Esophagus (tissue), 2 donors: ENCODE data around the gene TAS1R1. TPM values are rescaled to one million over a fixed set of nuclear protein-coding genes. Genes with fewer than 3 reads are reported as not detected.

Source experiments
- H3K27ac ChIP-seq, 2 donors: one replicate each; pipeline ENCODE4 v1.5.1; 2013; ENCODE audit warnings: low read depth in 2 of 2, mild to moderate bottlenecking in 2 of 2, inconsistent platforms in 1 of 2, low read length in 1 of 2, moderate library complexity in 1 of 2
- H3K27me3 ChIP-seq, 2 donors: one replicate each; pipeline ENCODE4 v1.6.1; 2013; ENCODE audit warnings: low read length in 2 of 2, control low read depth in 1 of 2, mild to moderate bottlenecking in 1 of 2; ENCODE audit not compliant: insufficient read depth in 2 of 2, control insufficient read depth in 1 of 2
- H3K36me3 ChIP-seq, 2 donors: one replicate each; pipeline ENCODE4 v1.6.1; 2013; ENCODE audit warnings: low read length in 1 of 2; ENCODE audit not compliant: control insufficient read depth in 2 of 2, insufficient read depth in 2 of 2
- H3K4me1 ChIP-seq, 2 donors: one replicate each; pipeline ENCODE4 v1.6.1; 2013; ENCODE audit warnings: low read length in 1 of 2; ENCODE audit not compliant: control insufficient read depth in 2 of 2, insufficient read depth in 2 of 2
- H3K4me3 ChIP-seq, 2 donors: one replicate each; pipeline ENCODE4 v1.5.1; 2013; ENCODE audit warnings: low read length in 2 of 2, mild to moderate bottlenecking in 2 of 2, low read depth in 1 of 2, moderate library complexity in 1 of 2
- H3K9me3 ChIP-seq, 2 donors: one replicate each; pipeline ENCODE4 v1.6.1; 2013; ENCODE audit warnings: mild to moderate bottlenecking in 2 of 2, low read depth in 1 of 2, low read length in 1 of 2, moderate library complexity in 1 of 2; ENCODE audit not compliant: control insufficient read depth in 2 of 2, insufficient read depth in 1 of 2
- WGBS, 2 donors: extraction: QIAGEN DNeasy Blood & Tissue Kit; methylation state at CpG; one replicate each; pipeline ENCODE4 v1.1.7; 2013; 5-methylcytosine and 5-hydroxymethylcytosine counted together
- polyA plus RNA-seq, 2 donors: library from polyadenylated mRNA; stranded (reverse); fragments of 200-250 nt; gene quantifications; one replicate each; pipeline ENCODE4 v1.2.3, GENCODE V29; 2013
- donor health status: healthy with polysubstance abuse.
- donor health status: Bipolar disorder and iron deficiency.

TAS1R1 gene
- polyA plus RNA-seq, 2 donors = 0.02 to 0.04 TPM

GRCh38 chr1:6509919-6510291 lies 45.2 kb upstream of the TAS1R1 start:
- Histone ChIP-seq H3K27me3 (no peaks in the 10 kb centered on the region), H3K36me3 (no peaks in the 10 kb centered on the region), H3K9me3 (no peaks in the 10 kb centered on the region), H3K27ac (no peak overlapping the region), H3K4me1 (no peaks in the 10 kb centered on the region), H3K4me3 (no peak overlapping the region)
- WGBS, 2 donors = 80 to 81% methylated on average over 10 of the region's 10 CpGs

GRCh38 chr1:6510493-6510892 lies 44.6 kb upstream of the TAS1R1 start:
- Histone ChIP-seq H3K4me1 (no peaks in the 10 kb centered on the region), H3K36me3 (no peaks in the 10 kb centered on the region), H3K4me3 (no peak overlapping the region), H3K27me3 (no peaks in the 10 kb centered on the region), H3K9me3 (no peaks in the 10 kb centered on the region), H3K27ac (no peak overlapping the region)
- 79 to 87% methylated on average over 6 of the region's 6 CpGs for WGBS, 2 donors

DNA sequence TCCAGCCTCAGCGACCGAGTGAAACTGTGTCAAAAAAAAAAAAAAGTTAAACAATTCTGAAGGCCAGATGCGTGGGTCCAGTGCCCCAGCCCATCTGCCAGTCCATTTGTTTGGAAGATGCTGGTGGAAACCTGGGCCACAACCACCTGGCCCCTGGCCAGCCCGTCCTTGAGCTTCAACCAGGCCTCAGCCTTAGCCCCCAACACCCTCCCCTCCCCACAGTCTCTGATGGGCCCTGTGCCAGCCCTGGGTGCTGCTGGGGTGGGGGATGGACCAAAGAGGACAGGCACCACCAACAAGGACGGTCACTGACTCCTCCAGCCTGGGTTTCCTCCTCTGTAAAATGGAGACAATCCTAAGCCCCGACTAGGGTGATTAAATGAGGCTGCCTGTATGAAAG lies 44.1 kb upstream of the TAS1R1 start:
- Histone ChIP-seq H3K36me3 (no peaks in the 10 kb centered on the region), H3K4me3 (no peak overlapping the region), H3K9me3 (no peaks in the 10 kb centered on the region), H3K27me3 (no peaks in the 10 kb centered on the region), H3K4me1 (no peaks in the 10 kb centered on the region), H3K27ac (no peak overlapping the region)
- WGBS, 2 donors = 81 to 83% methylated on average over 6 of the region's 6 CpGs

- no peaks in the 10 kb centered on the region for H3K4me1 ChIP-seq
- H3K4me3 ChIP-seq = no peak overlapping the region
- H3K9me3 ChIP-seq = no peaks in the 10 kb centered on the region
- no peaks in the 10 kb centered on the region for H3K36me3 ChIP-seq
- H3K27ac ChIP-seq = no peak overlapping the region
- no peaks in the 10 kb centered on the region for H3K27me3 ChIP-seq
- WGBS, 2 donors = 84 to 87% methylated on average over 16 of the region's 16 CpGs
These were observed 43.4 kb upstream of the TAS1R1 start for GRCh38 chr1:6511561-6512244.

DNA sequence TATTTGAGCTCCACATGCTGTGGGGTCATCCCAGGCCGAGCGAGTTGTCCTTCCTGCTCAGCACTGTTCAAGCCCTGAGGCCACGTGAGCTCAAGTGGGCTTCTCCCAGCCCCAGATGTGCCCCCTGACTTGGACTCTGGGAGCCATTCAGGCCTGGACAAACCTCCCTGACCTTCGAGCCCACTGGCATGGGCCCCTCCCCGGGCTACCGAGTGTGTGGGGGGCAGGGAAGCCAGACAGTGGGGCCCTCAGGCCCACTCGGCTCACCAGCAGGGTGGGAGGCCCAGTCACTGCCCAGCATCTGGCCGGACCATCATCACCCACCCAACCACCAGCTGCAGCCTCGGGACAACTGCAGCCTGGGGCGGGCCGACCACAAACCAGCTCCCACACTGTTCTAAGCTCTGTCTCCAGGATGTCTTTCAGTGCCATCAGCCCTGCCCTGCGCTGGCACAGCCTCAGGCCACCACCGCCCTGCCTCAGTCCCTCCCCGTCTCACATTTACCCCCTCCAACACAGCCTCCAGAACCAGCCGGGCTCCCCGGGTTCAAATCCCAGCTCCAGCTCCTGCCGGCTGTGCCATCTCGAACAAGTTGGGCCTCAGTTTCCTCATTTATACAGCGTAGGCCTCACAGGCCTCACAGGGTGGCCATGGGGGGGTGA lies 42.7 kb upstream of the TAS1R1 start:
- Histone ChIP-seq H3K36me3 (no peaks in the 10 kb centered on the region), H3K27ac (no peak overlapping the region), H3K27me3 (no peaks in the 10 kb centered on the region), H3K9me3 (no peaks in the 10 kb centered on the region), H3K4me3 (no peak overlapping the region), H3K4me1 (no peaks in the 10 kb centered on the region)
- 78 to 84% methylated on average over 19 of the region's 19 CpGs for WGBS, 2 donors

GRCh38 chr1:6512908-6513280 lies 42.2 kb upstream of the TAS1R1 start:
- Histone ChIP-seq H3K27me3 (no peaks in the 10 kb centered on the region), H3K36me3 (no peaks in the 10 kb centered on the region), H3K27ac (no peak overlapping the region), H3K4me3 (no peak overlapping the region), H3K4me1 (no peaks in the 10 kb centered on the region), H3K9me3 (no peaks in the 10 kb centered on the region)
- 62 to 76% methylated on average over 8 of the region's 8 CpGs for WGBS, 2 donors

DNA sequence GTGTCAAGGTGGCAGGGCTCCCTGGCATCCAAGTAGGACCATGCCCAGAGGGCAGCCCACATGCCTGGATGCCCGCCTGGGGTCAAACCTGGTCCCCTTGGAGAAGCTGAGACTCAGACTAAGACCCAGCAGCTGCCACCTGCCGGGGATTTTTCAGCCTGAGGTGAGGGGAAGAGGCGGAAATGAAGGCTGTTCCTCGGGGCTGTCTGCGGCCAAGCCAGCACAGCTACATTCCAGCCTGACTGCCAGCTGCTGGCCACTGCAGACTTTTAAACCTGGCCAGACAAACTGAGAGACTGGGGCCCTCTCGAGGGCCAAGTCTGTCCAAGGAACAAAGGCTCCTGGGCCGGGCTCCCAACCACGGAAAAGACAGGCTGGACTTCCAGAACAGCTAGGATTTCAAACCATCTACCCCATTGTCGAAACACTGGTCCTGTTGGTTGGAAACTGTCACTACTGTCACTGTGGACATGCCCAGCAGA lies 41.7 kb upstream of the TAS1R1 start:
- WGBS, 2 donors = 53 to 58% methylated on average over 9 of the region's 9 CpGs
- Histone ChIP-seq H3K27ac (no peak overlapping the region), H3K4me3 (no peak overlapping the region), H3K27me3 (no peaks in the 10 kb centered on the region), H3K9me3 (no peaks in the 10 kb centered on the region), H3K4me1 (no peaks in the 10 kb centered on the region), H3K36me3 (no peaks in the 10 kb centered on the region)

DNA sequence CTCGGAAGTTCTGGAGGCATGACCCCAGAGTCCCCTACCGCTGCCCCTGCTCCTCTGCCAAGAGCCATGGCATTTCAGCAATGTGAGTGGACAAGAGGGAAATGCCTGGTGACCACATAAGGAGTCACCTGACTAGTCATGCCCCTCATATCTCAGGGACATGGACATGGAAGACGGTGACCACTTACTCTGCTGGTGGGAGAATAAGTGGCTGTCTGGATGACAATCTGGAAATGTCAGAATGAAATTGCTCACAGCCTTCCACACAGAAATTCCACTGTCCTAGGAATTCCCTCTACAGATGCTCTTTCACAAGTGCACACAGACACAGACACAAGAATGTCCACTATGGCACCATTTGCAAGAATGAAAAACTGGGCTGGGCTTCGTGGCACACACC lies 39.3 kb upstream of the TAS1R1 start:
- Histone ChIP-seq H3K27ac (no peak overlapping the region), H3K36me3 (no peaks in the 10 kb centered on the region), H3K27me3 (no peaks in the 10 kb centered on the region), H3K4me3 (no peak overlapping the region), H3K4me1 (peaks cover 5 to 6% of the 10 kb centered on the region in 2 donors), H3K9me3 (no peaks in the 10 kb centered on the region)
- WGBS, 2 donors = 88 to 90% methylated on average over 4 of the region's 4 CpGs

DNA sequence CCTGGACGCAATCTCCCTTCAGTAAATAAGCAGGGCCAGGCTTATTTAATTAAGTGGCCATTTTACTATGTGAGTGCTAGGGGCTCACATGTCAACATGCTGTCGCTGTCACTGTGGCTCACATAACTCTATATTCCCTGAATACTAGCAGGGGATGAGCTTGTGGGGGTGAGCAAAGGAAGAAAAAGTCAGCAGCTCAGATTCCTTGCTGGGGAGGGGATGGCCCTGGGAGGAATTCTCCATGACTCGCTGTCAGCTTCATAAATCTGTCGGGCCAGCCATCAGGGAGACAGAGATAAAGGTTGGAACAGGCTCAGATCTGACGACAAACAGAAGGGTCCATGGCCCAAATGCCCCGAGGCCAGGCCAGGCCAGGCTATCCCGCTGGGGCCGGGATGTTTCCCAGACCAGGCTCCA lies 37.7 kb upstream of the TAS1R1 start:
- Histone ChIP-seq H3K27ac (no peak overlapping the region), H3K9me3 (no peaks in the 10 kb centered on the region), H3K27me3 (no peaks in the 10 kb centered on the region), H3K4me1 (peaks cover 5 to 6% of the 10 kb centered on the region in 2 donors), H3K36me3 (no peaks in the 10 kb centered on the region), H3K4me3 (no peak overlapping the region)
- WGBS, 2 donors = 62 to 69% methylated on average over 8 of the region's 8 CpGs

DNA sequence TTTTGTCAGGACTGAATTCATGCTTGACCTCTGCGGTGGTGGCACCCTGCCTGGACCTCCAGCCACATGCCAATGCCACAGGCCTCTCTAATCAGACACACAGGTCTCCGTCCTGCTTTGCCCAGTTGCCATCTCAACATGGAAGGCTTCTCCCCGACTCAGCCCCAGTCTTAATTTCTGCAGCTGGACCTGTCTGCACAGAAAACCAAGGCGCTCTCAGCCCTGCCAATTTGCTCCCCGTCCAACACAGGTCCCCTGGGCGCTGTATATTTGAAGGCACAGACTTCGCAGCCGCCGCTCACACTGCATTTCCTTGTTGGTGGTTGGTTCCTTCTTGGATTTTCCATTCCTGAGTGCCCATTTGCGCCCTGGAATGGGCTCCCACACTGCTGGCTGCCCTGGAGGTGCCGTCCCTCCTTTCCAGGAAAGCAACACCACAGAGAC lies 35.6 kb upstream of the TAS1R1 start:
- Histone ChIP-seq H3K27ac (peak overlapping the region; percentile 33 to 36), H3K27me3 (no peaks in the 10 kb centered on the region), H3K4me1 (peaks cover 5 to 6% of the 10 kb centered on the region in 2 donors), H3K36me3 (no peaks in the 10 kb centered on the region), H3K9me3 (no peaks in the 10 kb centered on the region), H3K4me3 (peak overlapping the region in 1 of 2 donors; percentile 8)
- 46 to 56% methylated on average over 11 of the region's 11 CpGs for WGBS, 2 donors
